Pancreas (tissue), 10 donors: ENCODE measurements around the gene SLC39A2. TPM values are rescaled to one million over a fixed set of nuclear protein-coding genes. Genes with fewer than 3 reads are reported as not detected.

Experiments used
- ATAC-seq, 4 donors: fragments of 200-7000 bp; cut with Tn5 transposase; one replicate each; pipeline versions ENCODE4 v1.8.0 to v1.9.1; 2020; ENCODE audit warnings: mild to moderate bottlenecking in 4 of 4, moderate library complexity in 4 of 4
- DNase-seq, 6 donors: peaks; one replicate each; pipeline ENCODE4 v3.0.0-alpha.2; 2020
- FAIRE-seq: peaks from 2 replicates; lab custom pipeline; 2012; peaks lifted over from hg19 to GRCh38; lab: Jason Lieb, UNC
- H3K27ac ChIP-seq, 4 donors: fragments of 200-600 bp; sonication (generic); 1 replicate in 3 of 4; 2 replicates in 1 of 4; pipeline versions ENCODE4 v1.5.0 to v1.8.0; 2020
- H3K27me3 ChIP-seq, 4 donors: fragments of 200-600 bp; one replicate each; pipeline ENCODE4 v1.8.0; 2021
- H3K36me3 ChIP-seq, 3 donors: fragments of 200-600 bp; sonication (generic) in 1 of 3; one replicate each; pipeline versions ENCODE4 v1.5.0 to v1.8.0; 2020 to 2021
- H3K4me1 ChIP-seq, 3 donors: fragments of 200-600 bp; one replicate each; pipeline ENCODE4 v1.8.0; 2021
- H3K4me3 ChIP-seq, 4 donors: fragments of 200-600 bp; sonication (generic) in 2 of 4; one replicate each; pipeline versions ENCODE4 v1.5.0 to v1.8.0; 2020 to 2021
- H3K9me3 ChIP-seq, 4 donors: fragments of 200-600 bp; one replicate each; pipeline ENCODE4 v1.8.0; 2021
- WGBS, 2 donors: extraction: QIAGEN DNeasy Blood & Tissue Kit; methylation state at CpG; one replicate each; pipeline ENCODE4 v1.1.7; 2013; 5-methylcytosine and 5-hydroxymethylcytosine counted together
- intact Hi-C, 3 donors: fragments of 100-400 bp; cut with DNase I; formaldehyde crosslinking; loops; one replicate each; pipeline versions ENCODE4 v1.11.1 to v1.14.2; 2022
- polyA plus RNA-seq, 2 donors: library from polyadenylated mRNA; stranded (reverse); fragments of 200-250 nt; gene quantifications; one replicate each; pipeline ENCODE4 v1.2.3, GENCODE V29; 2013
- total RNA-seq, 6 donors: library from RNA; stranded (reverse); fragmentation: NEBNext Ultra II Directional in 4 of 6; extraction: Animal tissue kit (Norgen Biotek cat#: 25700) in 4 of 6; gene quantifications; one replicate each; pipeline versions ENCODE4 v1.2.1 to v1.2.4, GENCODE V29; 2021 to 2023
- TF ChIP-seq, protein P1 (sequence below), 4 donors: fragments of 200-600 bp; sonication (generic) in 3 of 4; IDR thresholded peaks; one replicate each; pipeline versions ENCODE4 v1.5.0 to v1.8.0; 2021; ENCODE audit warnings: antibody characterized with exemption in 4 of 4
- donor health status: healthy with polysubstance abuse.
- donor health status: DM: no; HTN: no; CAD: no; lungs with moderate emphysema.
- donor health status: DM: no; HTN: no; CAD: no.
- donor health status: control.
- donor health status: control.
- donor health status: Bipolar disorder and iron deficiency.
- donor health status: DM: yes; HTN: yes; CAD: no.
- donor health status: DM: no; HTN: no; CAD: no.
- donor health status: DM: no; HTN: no; CAD: no.
- donor health status: DM: yes; HTN: yes; CAD: no.

The SLC39A2 gene
- total and polyA plus RNA-seq, 8 donors: 0.09 TPM; not detected in 7

- no peak for DNase-seq
- FAIRE-seq: no peak
- no peak for ATAC-seq
- Histone ChIP-seq H3K36me3 (no peaks in the 10 kb centered on the region), H3K4me1 (peaks cover 0 to 5% (median 3%) of the 10 kb centered on the region in 3 donors), H3K27ac (peak overlapping the region in 1 of 4 donors; percentile 16), H3K27me3 (no peaks in the 10 kb centered on the region), H3K4me3 (no peak overlapping the region), H3K9me3 (no peaks in the 10 kb centered on the region)
- intact Hi-C loops: no loop called here
- 46 to 50% methylated on average over 3 of the region's 3 CpGs for WGBS, 2 donors
- TF ChIP-seq, protein P1, sequence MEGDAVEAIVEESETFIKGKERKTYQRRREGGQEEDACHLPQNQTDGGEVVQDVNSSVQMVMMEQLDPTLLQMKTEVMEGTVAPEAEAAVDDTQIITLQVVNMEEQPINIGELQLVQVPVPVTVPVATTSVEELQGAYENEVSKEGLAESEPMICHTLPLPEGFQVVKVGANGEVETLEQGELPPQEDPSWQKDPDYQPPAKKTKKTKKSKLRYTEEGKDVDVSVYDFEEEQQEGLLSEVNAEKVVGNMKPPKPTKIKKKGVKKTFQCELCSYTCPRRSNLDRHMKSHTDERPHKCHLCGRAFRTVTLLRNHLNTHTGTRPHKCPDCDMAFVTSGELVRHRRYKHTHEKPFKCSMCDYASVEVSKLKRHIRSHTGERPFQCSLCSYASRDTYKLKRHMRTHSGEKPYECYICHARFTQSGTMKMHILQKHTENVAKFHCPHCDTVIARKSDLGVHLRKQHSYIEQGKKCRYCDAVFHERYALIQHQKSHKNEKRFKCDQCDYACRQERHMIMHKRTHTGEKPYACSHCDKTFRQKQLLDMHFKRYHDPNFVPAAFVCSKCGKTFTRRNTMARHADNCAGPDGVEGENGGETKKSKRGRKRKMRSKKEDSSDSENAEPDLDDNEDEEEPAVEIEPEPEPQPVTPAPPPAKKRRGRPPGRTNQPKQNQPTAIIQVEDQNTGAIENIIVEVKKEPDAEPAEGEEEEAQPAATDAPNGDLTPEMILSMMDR (IDR thresholded peaks at IDR 0.05): no peak
Measured at GRCh38 chr14:21026988-21027315, 27.9 kb downstream of the SLC39A2 start.

- no peaks in the 10 kb centered on the region for H3K9me3 ChIP-seq
- H3K4me1 ChIP-seq: no peaks in the 10 kb centered on the region
- H3K4me3 ChIP-seq: no peak within 1 kb of the TSS
- 86 to 90% methylated on average over 5 of the region's 5 CpGs for WGBS, 2 donors
- ATAC-seq (no peak), FAIRE-seq (no peak), DNase-seq (no peak)
- no peaks in the 10 kb centered on the region for H3K27me3 ChIP-seq
- TF ChIP-seq, protein P1 (IDR thresholded peaks at IDR 0.05): no peak
- intact Hi-C loops: no loop called here
- H3K27ac ChIP-seq: no peak within 1 kb of the TSS
- H3K36me3 ChIP-seq: no peaks in the 10 kb centered on the region
Measured at GRCh38 chr14:21029917-21030316, 30.8 kb downstream of the SLC39A2 start, which contains the start of gene TPPP2. Gene TPPP2 (plus strand): TSS chr14:21030217. CDS start chr14:21030582, 365 bp downstream.

DNA sequence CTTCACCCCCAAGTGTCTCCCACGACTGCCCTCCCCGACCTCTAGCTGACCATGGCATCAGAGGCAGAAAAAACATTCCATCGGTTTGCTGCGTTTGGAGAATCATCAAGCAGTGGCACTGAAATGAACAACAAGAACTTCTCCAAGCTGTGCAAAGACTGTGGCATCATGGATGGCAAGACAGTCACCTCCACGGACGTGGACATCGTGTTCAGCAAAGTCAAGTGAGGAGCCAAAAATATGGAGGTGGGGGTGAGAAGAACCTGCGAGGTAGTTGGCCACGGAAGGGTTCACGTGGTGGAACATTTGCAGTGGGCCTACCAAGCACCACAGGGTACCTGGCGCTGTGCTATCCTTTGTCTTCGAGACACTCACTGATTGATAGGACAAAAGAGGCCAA, 31.4 kb downstream of the SLC39A2 start:
- ATAC-seq: no peak
- Histone ChIP-seq H3K27ac (no peak overlapping the region), H3K36me3 (no peaks in the 10 kb centered on the region), H3K9me3 (no peaks in the 10 kb centered on the region), H3K4me3 (no peak overlapping the region), H3K27me3 (no peaks in the 10 kb centered on the region), H3K4me1 (no peaks in the 10 kb centered on the region)
- intact Hi-C loops: no loop called here
- WGBS, 2 donors: 82 to 89% methylated on average over 12 of the region's 12 CpGs
- TF ChIP-seq, protein P1 (IDR thresholded peaks at IDR 0.05): no peak
- no peak for DNase-seq
- no peak for FAIRE-seq

GRCh38 chr14:21032326-21033132, 33.4 kb downstream of the SLC39A2 start:
- FAIRE-seq: no peak
- H3K4me1 ChIP-seq: no peaks in the 10 kb centered on the region
- TF ChIP-seq, protein P1 (IDR thresholded peaks at IDR 0.05): no peak

DNA sequence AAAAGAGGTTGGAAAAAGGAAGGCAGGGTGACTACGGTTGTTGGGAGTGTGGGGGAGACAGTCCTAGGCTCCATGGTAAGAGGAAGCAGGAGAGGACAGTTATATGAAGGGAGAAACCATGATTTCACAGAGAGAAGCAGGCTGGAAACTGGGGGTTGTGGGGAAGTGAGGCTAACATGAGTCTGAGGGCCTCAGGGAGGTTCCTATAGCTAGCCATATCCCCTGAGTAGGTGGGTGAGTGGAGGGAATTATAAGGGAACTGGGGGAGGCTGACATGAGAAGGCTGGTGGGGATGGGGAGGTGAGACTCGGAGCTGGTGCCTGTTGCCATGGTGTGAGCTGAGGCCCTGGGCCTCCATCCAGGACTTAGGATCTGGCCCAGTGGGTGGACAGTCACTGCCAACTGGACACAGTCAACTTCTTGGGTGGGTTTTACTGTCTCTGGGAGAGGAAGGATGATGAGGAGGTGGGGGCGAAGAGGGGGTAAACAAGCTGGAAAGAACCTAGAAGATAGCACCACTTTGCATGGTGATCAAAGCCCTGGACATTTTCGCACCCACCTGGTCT, 34.1 kb downstream of the SLC39A2 start:
- no peak for FAIRE-seq
- Histone ChIP-seq H3K9me3 (no peaks in the 10 kb centered on the region), H3K36me3 (no peaks in the 10 kb centered on the region), H3K27me3 (no peaks in the 10 kb centered on the region), H3K27ac (no peak overlapping the region), H3K4me1 (peaks cover 0 to 1% (median 0%) of the 10 kb centered on the region in 3 donors), H3K4me3 (no peak overlapping the region)
- TF ChIP-seq, protein P1 (IDR thresholded peaks at IDR 0.05): no peak
- ATAC-seq: no peak
- DNase-seq: no peak
- intact Hi-C loops: no loop called here
- 88 to 91% methylated on average over 4 of the region's 4 CpGs for WGBS, 2 donors

More at GRCh38 chr14:21032326-21033132, 33.4 kb downstream of the SLC39A2 start:
- Histone ChIP-seq H3K9me3 (no peaks in the 10 kb centered on the region), H3K27ac (no peak overlapping the region), H3K27me3 (no peaks in the 10 kb centered on the region), H3K36me3 (no peaks in the 10 kb centered on the region), H3K4me3 (no peak overlapping the region)
- intact Hi-C loops: no loop called here
- DNase-seq (no peak), ATAC-seq (no peak)
- 78 to 79% methylated on average over 5 of the region's 5 CpGs for WGBS, 2 donors
